Measurements from ENCODE around the gene TANC1.

Gene TANC1

GRCh38 chr2:159183346-159183745, 214.9 kb downstream of the TANC1 start:
- no peak for TF ChIP-seq CTCF (IDR thresholded peaks at IDR 0.05; ENCODE audit: borderline replicate concordance, control extremely low read depth, extremely low read depth, insufficient read depth, missing control alignments)
- no peak for DNase-seq (ENCODE audit: low spot score)
- in situ Hi-C loops (cut with MboI; ENCODE audit: low sequenced_read_pairs, unreplicated experiment) = no loop called here

GRCh38 chr2:159185401-159186130, 217.1 kb downstream of the TANC1 start:
- peak; percentile 58 for DNase-seq (ENCODE audit: low spot score)
- in situ Hi-C loops (cut with MboI; ENCODE audit: low sequenced_read_pairs, unreplicated experiment) = no loop called here
- peak; percentile 10 for TF ChIP-seq CTCF (IDR thresholded peaks at IDR 0.05; ENCODE audit: borderline replicate concordance, control extremely low read depth, extremely low read depth, insufficient read depth, missing control alignments)

GRCh38 chr2:159186462-159186861, 218.0 kb downstream of the TANC1 start:
- in situ Hi-C loops (cut with MboI; ENCODE audit: low sequenced_read_pairs, unreplicated experiment) = no loop called here
- no peak for TF ChIP-seq CTCF (IDR thresholded peaks at IDR 0.05; ENCODE audit: borderline replicate concordance, control extremely low read depth, extremely low read depth, insufficient read depth, missing control alignments)
- DNase-seq (ENCODE audit: low spot score) = no peak

- in situ Hi-C loops (cut with MboI; ENCODE audit: low sequenced_read_pairs, unreplicated experiment) = no loop called here
- DNase-seq (ENCODE audit: low spot score) = no peak
- no peak for TF ChIP-seq CTCF (IDR thresholded peaks at IDR 0.05; ENCODE audit: borderline replicate concordance, control extremely low read depth, extremely low read depth, insufficient read depth, missing control alignments)
Observed at GRCh38 chr2:159187106-159187505, 218.7 kb downstream of the TANC1 start.

- in situ Hi-C loops (cut with MboI; ENCODE audit: low sequenced_read_pairs, unreplicated experiment) = no loop called here
- DNase-seq (ENCODE audit: low spot score) = no peak
- TF ChIP-seq CTCF (IDR thresholded peaks at IDR 0.05; ENCODE audit: borderline replicate concordance, control extremely low read depth, extremely low read depth, insufficient read depth, missing control alignments) = no peak
Observed at GRCh38 chr2:159188449-159188848, 220.0 kb downstream of the TANC1 start.

- in situ Hi-C loops (cut with MboI; ENCODE audit: low sequenced_read_pairs, unreplicated experiment) = no loop called here
- no peak for TF ChIP-seq CTCF (IDR thresholded peaks at IDR 0.05; ENCODE audit: borderline replicate concordance, control extremely low read depth, extremely low read depth, insufficient read depth, missing control alignments)
- no peak for DNase-seq (ENCODE audit: low spot score)
Observed at GRCh38 chr2:159192371-159192918, 224.0 kb downstream of the TANC1 start.

All from GM13976 (cell line).